ENCODE measurements around the gene VILL. TPM values are rescaled to one million over a fixed set of nuclear protein-coding genes. Genes with fewer than 3 reads are reported as not detected.

The VILL gene
- total RNA-seq, 1 experiment from 2014 or later: 1.2 TPM

DNA sequence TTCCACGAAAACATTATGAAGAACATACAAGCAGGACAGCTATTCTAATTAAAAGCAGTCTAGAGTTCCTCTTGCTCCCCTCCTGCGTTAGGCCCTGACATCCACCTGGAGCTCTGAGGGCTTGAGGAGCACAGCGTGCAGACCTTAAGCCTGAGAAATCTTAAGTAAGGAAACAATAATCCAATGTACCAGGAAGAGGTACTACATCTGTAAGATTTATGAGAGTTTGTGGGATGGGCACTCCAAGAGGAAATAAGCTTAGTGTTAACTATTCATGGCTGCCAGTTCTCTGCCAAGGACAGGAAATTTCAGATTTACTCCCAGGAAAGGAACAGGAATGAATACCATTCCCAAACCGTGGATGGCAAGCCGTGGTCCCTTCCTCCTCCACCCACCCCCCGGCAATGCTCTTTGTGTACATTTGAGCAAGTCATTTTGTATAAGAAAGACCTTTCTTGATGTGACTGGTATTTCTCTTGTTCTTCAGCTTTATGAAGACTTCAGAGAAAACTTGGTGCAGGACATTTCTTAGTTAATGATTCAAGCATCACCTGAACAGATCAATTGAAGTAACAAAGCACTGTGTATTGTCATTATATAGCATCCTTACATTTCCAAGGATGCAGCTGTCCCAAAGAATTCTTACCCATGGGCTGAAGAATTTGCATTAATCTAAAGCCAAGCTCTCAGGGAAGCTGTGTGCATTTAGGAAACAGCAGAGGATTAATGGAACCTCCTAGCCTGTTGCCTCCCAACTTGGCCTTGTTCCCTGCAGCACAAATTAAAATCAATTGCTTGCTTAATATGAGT lies 28.8 kb upstream of the VILL start:
- Histone ChIP-seq H3K79me2 (ENCODE audit: insufficient read depth, low read length) (no peaks in the 10 kb centered on the region), H3K36me3 (ENCODE audit: control insufficient read depth in 1 of 2, insufficient read depth in 2 of 2, low read length in 2 of 2) (no peaks in the 10 kb centered on the region), H3K27ac (ENCODE audit: low read depth, low read length) (no peak overlapping the region), H3K4me2 (ENCODE audit: low read length) (no peak overlapping the region), H3K27me3 (ENCODE audit: insufficient read depth, low read length) (no peaks in the 10 kb centered on the region), H3K9me3 (ENCODE audit: control insufficient read depth in 1 of 2, insufficient read depth in 1 of 2, low read depth in 1 of 2, low read length in 2 of 2) (no peaks in the 10 kb centered on the region), H3K9ac (ENCODE audit: low read length) (no peak overlapping the region), H3K9me2 (ENCODE audit: insufficient read depth) (no peaks in the 10 kb centered on the region), H2AFZ (ENCODE audit: low read depth, low read length, poor library complexity, severe bottlenecking) (no peak overlapping the region), H3K4me3 (replicated peaks in 1 of 2; ENCODE audit: low read depth in 1 of 2, low read length in 2 of 2) (no peak overlapping the region), H3K4me1 (ENCODE audit: control insufficient read depth in 1 of 2, insufficient read depth in 2 of 2, low read length in 2 of 2) (no peaks in the 10 kb centered on the region), H4K20me1 (ENCODE audit: insufficient read depth) (no peaks in the 10 kb centered on the region)
- ChIA-PET CTCF (interaction anchor here (1.4 to 2.9 kb wide), 2 partner anchors 13 to 107 kb away, joined by 4 to 9 read pairs; no protein-coding TSS in a partner anchor), RAD21 (ENCODE audit: low non-redundant PET in 1 of 2, low total read pairs in 2 of 2, uncharacterized antibody in 2 of 2, unreplicated experiment in 2 of 2) (no interaction called here), POLR2A (no interaction called here)
- DNase-seq (ENCODE audit: low read depth, low spot score): no peak
- ATAC-seq: no peak
- TF ChIP-seq, protein P1, sequence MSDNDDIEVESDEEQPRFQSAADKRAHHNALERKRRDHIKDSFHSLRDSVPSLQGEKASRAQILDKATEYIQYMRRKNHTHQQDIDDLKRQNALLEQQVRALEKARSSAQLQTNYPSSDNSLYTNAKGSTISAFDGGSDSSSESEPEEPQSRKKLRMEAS (IDR thresholded peaks at IDR 0.05): no peak
- TF ChIP-seq SRF (IDR thresholded peaks at IDR 0.05; ENCODE audit: low read depth) (no peak), SP1 (IDR thresholded peaks at IDR 0.05; ENCODE audit: low read depth) (no peak), FOSL1 (IDR thresholded peaks at IDR 0.05; ENCODE audit: low read depth) (no peak), POLR2A (IDR thresholded peaks at IDR 0.05; ENCODE audit: borderline replicate concordance, extremely low read depth, insufficient read depth, insufficient read length) (no peak), YY1 (IDR thresholded peaks at IDR 0.05; ENCODE audit: extremely low read depth, insufficient replicate concordance, low read depth, low read length) (no peak), CEBPB (IDR thresholded peaks at IDR 0.05; ENCODE audit: low read depth) (no peak)
- TF ChIP-seq, protein P2, sequence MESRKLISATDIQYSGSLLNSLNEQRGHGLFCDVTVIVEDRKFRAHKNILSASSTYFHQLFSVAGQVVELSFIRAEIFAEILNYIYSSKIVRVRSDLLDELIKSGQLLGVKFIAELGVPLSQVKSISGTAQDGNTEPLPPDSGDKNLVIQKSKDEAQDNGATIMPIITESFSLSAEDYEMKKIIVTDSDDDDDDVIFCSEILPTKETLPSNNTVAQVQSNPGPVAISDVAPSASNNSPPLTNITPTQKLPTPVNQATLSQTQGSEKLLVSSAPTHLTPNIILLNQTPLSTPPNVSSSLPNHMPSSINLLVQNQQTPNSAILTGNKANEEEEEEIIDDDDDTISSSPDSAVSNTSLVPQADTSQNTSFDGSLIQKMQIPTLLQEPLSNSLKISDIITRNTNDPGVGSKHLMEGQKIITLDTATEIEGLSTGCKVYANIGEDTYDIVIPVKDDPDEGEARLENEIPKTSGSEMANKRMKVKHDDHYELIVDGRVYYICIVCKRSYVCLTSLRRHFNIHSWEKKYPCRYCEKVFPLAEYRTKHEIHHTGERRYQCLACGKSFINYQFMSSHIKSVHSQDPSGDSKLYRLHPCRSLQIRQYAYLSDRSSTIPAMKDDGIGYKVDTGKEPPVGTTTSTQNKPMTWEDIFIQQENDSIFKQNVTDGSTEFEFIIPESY (IDR thresholded peaks at IDR 0.05; ENCODE audit: extremely low read depth, insufficient replicate concordance, low read length): no peak
- TF ChIP-seq, protein P3, sequence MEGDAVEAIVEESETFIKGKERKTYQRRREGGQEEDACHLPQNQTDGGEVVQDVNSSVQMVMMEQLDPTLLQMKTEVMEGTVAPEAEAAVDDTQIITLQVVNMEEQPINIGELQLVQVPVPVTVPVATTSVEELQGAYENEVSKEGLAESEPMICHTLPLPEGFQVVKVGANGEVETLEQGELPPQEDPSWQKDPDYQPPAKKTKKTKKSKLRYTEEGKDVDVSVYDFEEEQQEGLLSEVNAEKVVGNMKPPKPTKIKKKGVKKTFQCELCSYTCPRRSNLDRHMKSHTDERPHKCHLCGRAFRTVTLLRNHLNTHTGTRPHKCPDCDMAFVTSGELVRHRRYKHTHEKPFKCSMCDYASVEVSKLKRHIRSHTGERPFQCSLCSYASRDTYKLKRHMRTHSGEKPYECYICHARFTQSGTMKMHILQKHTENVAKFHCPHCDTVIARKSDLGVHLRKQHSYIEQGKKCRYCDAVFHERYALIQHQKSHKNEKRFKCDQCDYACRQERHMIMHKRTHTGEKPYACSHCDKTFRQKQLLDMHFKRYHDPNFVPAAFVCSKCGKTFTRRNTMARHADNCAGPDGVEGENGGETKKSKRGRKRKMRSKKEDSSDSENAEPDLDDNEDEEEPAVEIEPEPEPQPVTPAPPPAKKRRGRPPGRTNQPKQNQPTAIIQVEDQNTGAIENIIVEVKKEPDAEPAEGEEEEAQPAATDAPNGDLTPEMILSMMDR (IDR thresholded peaks at IDR 0.05 in 2 of 3, conservative IDR thresholded peaks at IDR 0.05 in 1 of 3; ENCODE audit: borderline replicate concordance in 1 of 3, insufficient read depth in 1 of 3, low read depth in 2 of 3, low read length in 2 of 3): no peak
- TF ChIP-seq, protein P4, sequence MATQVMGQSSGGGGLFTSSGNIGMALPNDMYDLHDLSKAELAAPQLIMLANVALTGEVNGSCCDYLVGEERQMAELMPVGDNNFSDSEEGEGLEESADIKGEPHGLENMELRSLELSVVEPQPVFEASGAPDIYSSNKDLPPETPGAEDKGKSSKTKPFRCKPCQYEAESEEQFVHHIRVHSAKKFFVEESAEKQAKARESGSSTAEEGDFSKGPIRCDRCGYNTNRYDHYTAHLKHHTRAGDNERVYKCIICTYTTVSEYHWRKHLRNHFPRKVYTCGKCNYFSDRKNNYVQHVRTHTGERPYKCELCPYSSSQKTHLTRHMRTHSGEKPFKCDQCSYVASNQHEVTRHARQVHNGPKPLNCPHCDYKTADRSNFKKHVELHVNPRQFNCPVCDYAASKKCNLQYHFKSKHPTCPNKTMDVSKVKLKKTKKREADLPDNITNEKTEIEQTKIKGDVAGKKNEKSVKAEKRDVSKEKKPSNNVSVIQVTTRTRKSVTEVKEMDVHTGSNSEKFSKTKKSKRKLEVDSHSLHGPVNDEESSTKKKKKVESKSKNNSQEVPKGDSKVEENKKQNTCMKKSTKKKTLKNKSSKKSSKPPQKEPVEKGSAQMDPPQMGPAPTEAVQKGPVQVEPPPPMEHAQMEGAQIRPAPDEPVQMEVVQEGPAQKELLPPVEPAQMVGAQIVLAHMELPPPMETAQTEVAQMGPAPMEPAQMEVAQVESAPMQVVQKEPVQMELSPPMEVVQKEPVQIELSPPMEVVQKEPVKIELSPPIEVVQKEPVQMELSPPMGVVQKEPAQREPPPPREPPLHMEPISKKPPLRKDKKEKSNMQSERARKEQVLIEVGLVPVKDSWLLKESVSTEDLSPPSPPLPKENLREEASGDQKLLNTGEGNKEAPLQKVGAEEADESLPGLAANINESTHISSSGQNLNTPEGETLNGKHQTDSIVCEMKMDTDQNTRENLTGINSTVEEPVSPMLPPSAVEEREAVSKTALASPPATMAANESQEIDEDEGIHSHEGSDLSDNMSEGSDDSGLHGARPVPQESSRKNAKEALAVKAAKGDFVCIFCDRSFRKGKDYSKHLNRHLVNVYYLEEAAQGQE (IDR thresholded peaks at IDR 0.05; ENCODE audit: low read depth): no peak
- TF ChIP-seq, protein P5, sequence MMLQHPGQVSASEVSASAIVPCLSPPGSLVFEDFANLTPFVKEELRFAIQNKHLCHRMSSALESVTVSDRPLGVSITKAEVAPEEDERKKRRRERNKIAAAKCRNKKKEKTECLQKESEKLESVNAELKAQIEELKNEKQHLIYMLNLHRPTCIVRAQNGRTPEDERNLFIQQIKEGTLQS (IDR thresholded peaks at IDR 0.05): no peak
- BruUV-seq (replicated peaks): no TSS peak
- intact Hi-C loops (cut with micrococcal nuclease): no loop called here
